Measurements from ENCODE around the gene PTGDR.

- TF ChIP-seq, protein P1, sequence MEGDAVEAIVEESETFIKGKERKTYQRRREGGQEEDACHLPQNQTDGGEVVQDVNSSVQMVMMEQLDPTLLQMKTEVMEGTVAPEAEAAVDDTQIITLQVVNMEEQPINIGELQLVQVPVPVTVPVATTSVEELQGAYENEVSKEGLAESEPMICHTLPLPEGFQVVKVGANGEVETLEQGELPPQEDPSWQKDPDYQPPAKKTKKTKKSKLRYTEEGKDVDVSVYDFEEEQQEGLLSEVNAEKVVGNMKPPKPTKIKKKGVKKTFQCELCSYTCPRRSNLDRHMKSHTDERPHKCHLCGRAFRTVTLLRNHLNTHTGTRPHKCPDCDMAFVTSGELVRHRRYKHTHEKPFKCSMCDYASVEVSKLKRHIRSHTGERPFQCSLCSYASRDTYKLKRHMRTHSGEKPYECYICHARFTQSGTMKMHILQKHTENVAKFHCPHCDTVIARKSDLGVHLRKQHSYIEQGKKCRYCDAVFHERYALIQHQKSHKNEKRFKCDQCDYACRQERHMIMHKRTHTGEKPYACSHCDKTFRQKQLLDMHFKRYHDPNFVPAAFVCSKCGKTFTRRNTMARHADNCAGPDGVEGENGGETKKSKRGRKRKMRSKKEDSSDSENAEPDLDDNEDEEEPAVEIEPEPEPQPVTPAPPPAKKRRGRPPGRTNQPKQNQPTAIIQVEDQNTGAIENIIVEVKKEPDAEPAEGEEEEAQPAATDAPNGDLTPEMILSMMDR (IDR thresholded peaks at IDR 0.05; ENCODE audit: poor library complexity, severe bottlenecking), result no peak
- TF ChIP-seq POLR2AphosphoS5 (IDR thresholded peaks at IDR 0.05) (no peak), TAF1 (IDR thresholded peaks at IDR 0.05; ENCODE audit: low read depth) (no peak), EP300 (conservative IDR thresholded peaks at IDR 0.05; ENCODE audit: poor library complexity, severe bottlenecking) (no peak)
Observed at GRCh38 chr14:52325630-52326029, 58.1 kb downstream of the PTGDR start.
